Omental fat pad (tissue), 4 donors: Measurements from ENCODE around the gene SPRED3. TPM values are rescaled to one million over a fixed set of nuclear protein-coding genes. Genes with fewer than 3 reads are reported as not detected.

Experiments
- total RNA-seq, 4 donors: library from RNA; depleted of rRNA; stranded (reverse); fragments of >200 nt; gene quantifications; one replicate each; pipeline ENCODE4 v1.1.0, GENCODE V29; 2016

SPRED3 gene
- total RNA-seq, 4 donors from 2014 or later = 0.44 to 0.93 (median 0.84) TPM; not detected in 1

Other genes starting within 250 kb of the SPRED3 start
- gene DPF1, start 164.5 kb upstream of the SPRED3 start, total RNA-seq = not detected
- gene PPP1R14A, start 132.3 kb upstream of the SPRED3 start, total RNA-seq = 100 to 1,000 TPM in 2 of 4 donors, 10 to 100 TPM in 2; 61.8 to 258 (median 118) TPM
- gene SPINT2, start 124.1 kb upstream of the SPRED3 start, total RNA-seq = 10 to 100 TPM; 14.3 to 30.6 (median 24.0) TPM
- 10 to 100 TPM; 28.8 to 76.9 (median 47.2) TPM for gene C19orf33, start 84.4 kb upstream of the SPRED3 start, total RNA-seq
- 10 to 100 TPM; 26.2 to 52.8 (median 31.4) TPM for gene YIF1B, start 72.8 kb upstream of the SPRED3 start, total RNA-seq
- 10 to 100 TPM in 1 of 4 donors, 1 to 10 TPM in 3; 4.1 to 11.4 (median 7.2) TPM for gene KCNK6, start 68.9 kb upstream of the SPRED3 start, total RNA-seq
- gene CATSPERG, start 52.9 kb upstream of the SPRED3 start, total RNA-seq = 1 to 10 TPM; 2.8 to 6.6 (median 4.3) TPM
- gene PSMD8, start 14.1 kb upstream of the SPRED3 start, total RNA-seq = 100 to 1,000 TPM; 177 to 505 (median 425) TPM
- gene GGN, start 663 bp upstream of the SPRED3 start, total RNA-seq = not detected
- gene FAM98C, start 14.4 kb downstream of the SPRED3 start, total RNA-seq = 10 to 100 TPM in 3 of 4 donors, 1 to 10 TPM in 1; 7.4 to 22.7 (median 10.6) TPM
- 10 to 100 TPM in 2 of 4 donors, 1 to 10 TPM in 2; 5.8 to 27.6 (median 8.9) TPM for gene RASGRP4, start 37.5 kb downstream of the SPRED3 start, total RNA-seq
- gene RYR1, start 45.0 kb downstream of the SPRED3 start, total RNA-seq = 1 to 10 TPM; 1.9 to 3.6 (median 3.3) TPM
- gene MAP4K1, start 229.3 kb downstream of the SPRED3 start, total RNA-seq = 1 to 10 TPM; 1.5 to 3.2 (median 2.7) TPM
- gene EIF3K, start 230.5 kb downstream of the SPRED3 start, total RNA-seq = 100 to 1,000 TPM; 364 to 556 (median 476) TPM